Skeletal muscle tissue (tissue), 4 donors: Measurements from ENCODE around the gene NAA38. TPM values are rescaled to one million over a fixed set of nuclear protein-coding genes. Genes with fewer than 3 reads are reported as not detected.

Experiments
- H3K27ac ChIP-seq: one replicate; pipeline ENCODE4 v1.7.0; 2013; ENCODE audit warnings: mild to moderate bottlenecking, low read depth, low read length, inconsistent platforms
- H3K27me3 ChIP-seq, 3 donors: one replicate each; pipeline ENCODE4 v1.7.0; 2013; ENCODE audit warnings: low read length in 3 of 3; ENCODE audit not compliant: control insufficient read depth in 3 of 3, insufficient read depth in 3 of 3
- H3K36me3 ChIP-seq, 3 donors: one replicate each; pipeline ENCODE4 v1.7.0; 2013; ENCODE audit warnings: low read length in 3 of 3; ENCODE audit not compliant: control insufficient read depth in 3 of 3, insufficient read depth in 3 of 3
- H3K4me1 ChIP-seq, 3 donors: one replicate each; pipeline ENCODE4 v1.7.0; 2013; ENCODE audit warnings: low read length in 3 of 3, mild to moderate bottlenecking in 3 of 3; ENCODE audit not compliant: control insufficient read depth in 3 of 3, insufficient read depth in 3 of 3
- H3K4me3 ChIP-seq, 3 donors: one replicate each; pipeline ENCODE4 v1.7.0; 2013; ENCODE audit warnings: low read length in 3 of 3
- H3K9ac ChIP-seq, 3 donors: one replicate each; pipeline ENCODE4 v1.7.0; 2013; ENCODE audit warnings: low read length in 3 of 3, mild to moderate bottlenecking in 3 of 3, moderate library complexity in 2 of 3, low read depth in 1 of 3
- H3K9me3 ChIP-seq, 3 donors: one replicate each; pipeline ENCODE4 v1.7.0; 2013; ENCODE audit warnings: low read length in 3 of 3; ENCODE audit not compliant: control insufficient read depth in 3 of 3
- total RNA-seq: library from RNA; depleted of rRNA; stranded (reverse); fragments of >200 nt; gene quantifications from one replicate; pipeline ENCODE4 v1.2.3, GENCODE V29; 2014
- donor health status: Osteomylitis.

NAA38 gene
- total RNA-seq, 1 donor from 2014 or later = 50.1 TPM

DNA sequence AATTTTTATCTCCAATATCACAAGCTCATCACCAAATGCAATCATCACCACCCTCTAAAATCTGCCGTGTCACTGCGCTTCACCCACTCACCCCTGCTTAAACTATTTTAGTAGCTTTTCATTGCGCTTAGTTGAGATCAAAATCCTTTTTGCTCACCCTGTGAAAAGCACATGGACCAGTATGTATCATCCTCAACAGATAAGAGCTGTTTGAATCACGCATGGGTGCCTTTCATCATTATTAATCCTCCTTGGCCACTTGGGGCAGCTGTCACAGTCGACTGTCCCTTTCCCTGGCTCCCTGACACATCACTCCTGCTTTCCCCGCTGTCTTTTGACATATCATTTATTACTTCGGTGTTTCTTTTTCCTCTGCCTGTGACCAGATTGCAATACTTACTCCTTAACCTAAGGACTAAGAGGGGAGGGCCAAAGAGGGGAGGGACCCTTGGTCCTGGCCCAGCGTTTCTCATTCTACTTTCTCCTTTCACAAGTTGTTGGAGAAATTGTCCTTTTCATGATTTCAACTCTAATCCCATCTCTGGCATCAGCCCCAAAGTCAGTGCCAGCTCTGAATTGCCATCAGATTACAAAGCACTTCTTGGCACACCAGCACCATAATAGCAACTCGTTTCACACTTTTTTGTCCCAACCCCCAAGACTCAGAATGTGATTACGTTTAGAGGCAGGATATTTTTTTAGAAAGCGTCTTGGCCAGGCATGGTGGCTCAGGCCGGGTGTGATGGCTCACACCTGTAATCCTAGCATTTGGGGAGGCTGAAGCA is 32.0 kb downstream of the NAA38 start:
- no peak overlapping the region for H3K9ac ChIP-seq
- H3K4me1 ChIP-seq = no peaks in the 10 kb centered on the region
- H3K9me3 ChIP-seq = no peaks in the 10 kb centered on the region
- no peaks in the 10 kb centered on the region for H3K36me3 ChIP-seq
- H3K27ac ChIP-seq = no peak overlapping the region
- H3K4me3 ChIP-seq = no peak overlapping the region
- no peaks in the 10 kb centered on the region for H3K27me3 ChIP-seq

DNA sequence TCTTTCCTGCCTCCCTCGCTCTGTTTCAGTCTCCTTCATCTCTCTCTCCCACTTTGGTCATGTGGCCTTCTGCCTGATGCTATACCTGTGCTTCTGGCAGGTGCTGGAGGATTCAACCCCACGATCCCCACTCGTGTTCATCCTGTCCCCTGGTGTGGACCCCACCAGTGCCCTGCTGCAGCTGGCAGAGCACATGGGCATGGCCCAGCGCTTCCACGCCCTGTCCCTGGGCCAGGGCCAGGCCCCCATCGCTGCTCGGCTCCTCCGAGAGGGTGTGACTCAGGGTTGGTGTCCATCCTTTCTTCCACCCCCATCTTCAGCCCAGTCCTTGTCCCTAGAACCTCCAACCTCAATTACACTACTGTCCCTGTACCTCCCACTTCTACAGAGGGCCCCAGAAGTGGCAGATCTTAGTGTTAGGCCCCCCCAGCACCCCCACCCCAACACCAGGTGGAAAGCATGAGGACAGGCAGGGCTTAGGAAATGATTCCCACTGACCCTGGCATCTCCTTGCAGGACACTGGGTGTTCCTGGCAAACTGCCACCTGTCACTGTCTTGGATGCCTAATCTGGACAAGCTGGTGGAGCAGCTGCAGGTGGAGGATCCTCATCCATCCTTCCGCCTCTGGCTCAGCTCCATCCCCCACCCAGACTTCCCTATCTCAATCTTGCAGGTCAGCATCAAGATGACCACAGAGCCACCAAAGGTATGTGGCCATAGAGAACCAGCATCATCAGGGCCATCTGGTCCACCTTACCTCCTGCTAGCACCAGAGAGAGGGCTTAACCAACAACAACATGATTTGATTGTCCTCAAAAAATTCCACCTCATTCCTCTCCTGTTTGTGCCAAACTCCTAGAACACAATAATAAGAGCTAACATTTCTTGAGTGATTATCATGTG is 33.1 kb downstream of the NAA38 start:
- H3K27ac ChIP-seq = no peak overlapping the region
- no peaks in the 10 kb centered on the region for H3K9me3 ChIP-seq
- no peaks in the 10 kb centered on the region for H3K36me3 ChIP-seq
- H3K27me3 ChIP-seq = peaks cover 0 to 3% (median 1%) of the 10 kb centered on the region in 3 donors
- no peak overlapping the region for H3K9ac ChIP-seq
- H3K4me1 ChIP-seq = no peaks in the 10 kb centered on the region
- H3K4me3 ChIP-seq = no peak overlapping the region

DNA sequence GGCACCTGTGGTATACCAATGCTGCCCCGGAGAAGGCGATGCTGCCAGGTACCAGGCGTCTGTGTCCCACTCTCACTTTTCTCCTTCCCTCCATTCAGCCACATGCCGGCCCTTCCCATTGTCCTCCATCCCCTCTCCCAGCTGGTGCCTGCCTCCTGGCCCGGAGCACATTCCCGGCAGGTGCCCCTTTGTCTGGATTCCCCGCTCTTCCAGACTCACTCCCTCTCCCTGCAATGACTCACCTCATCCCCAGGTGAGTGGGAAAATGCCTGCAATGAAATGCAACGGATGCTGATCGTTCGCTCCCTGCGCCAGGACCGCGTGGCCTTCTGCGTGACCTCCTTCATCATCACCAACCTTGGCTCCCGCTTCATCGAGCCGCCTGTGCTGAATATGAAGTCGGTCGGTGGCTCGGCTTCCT is 33.8 kb downstream of the NAA38 start:
- Histone ChIP-seq H3K4me3 (no peak overlapping the region), H3K4me1 (no peaks in the 10 kb centered on the region), H3K36me3 (no peaks in the 10 kb centered on the region), H3K9me3 (no peaks in the 10 kb centered on the region), H3K9ac (no peak overlapping the region), H3K27me3 (peaks cover 0 to 8% (median 3%) of the 10 kb centered on the region in 3 donors), H3K27ac (no peak overlapping the region)

DNA sequence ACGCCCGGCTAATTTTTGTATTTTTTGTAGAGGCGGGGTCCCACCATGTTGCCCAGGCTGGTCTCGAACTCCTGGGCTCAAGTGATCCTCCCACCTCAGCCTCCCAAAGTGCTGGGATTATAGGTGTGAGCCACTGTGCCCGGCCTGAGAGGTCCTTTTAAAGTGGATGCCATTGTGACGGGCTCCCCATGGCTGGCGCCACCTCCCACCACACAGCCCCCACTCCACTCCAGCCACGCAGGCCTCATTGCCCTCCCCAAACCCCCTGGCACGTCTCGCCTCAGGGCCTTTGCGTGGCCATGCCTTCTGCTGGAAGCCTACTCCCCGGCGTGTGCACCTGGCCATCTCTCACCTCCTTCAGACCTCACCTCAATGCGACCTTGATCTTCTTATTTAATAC is 35.2 kb downstream of the NAA38 start:
- H3K36me3 ChIP-seq = no peaks in the 10 kb centered on the region

DNA sequence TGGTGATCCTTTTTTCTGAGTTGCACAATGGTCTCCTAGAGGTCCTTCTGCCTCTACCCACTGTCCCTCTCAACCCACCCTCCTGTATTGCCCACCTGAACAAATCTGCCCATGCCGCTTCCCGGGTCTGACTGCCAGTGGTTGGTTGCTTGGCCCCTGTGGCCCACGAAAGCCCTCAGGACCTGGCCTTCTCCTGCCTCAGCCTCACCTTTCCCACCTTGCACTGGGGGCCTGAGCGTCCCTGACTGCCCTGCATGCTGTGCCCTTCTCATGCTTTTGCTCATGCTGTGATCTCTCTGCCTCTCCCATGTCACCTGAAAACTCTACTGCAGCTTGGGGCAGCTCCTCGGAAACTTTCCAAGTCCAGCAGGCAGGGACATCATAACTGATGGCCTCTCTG is 37.1 kb downstream of the NAA38 start:
- no peak overlapping the region for H3K9ac ChIP-seq

More for the DNA sequence above, 35.2 kb downstream of the NAA38 start:
- no peaks in the 10 kb centered on the region for H3K9me3 ChIP-seq
- no peaks in the 10 kb centered on the region for H3K4me1 ChIP-seq
- no peak overlapping the region for H3K9ac ChIP-seq
- H3K27me3 ChIP-seq = peaks cover 0 to 15% (median 3%) of the 10 kb centered on the region in 3 donors
- H3K4me3 ChIP-seq = no peak overlapping the region
- no peak overlapping the region for H3K27ac ChIP-seq

DNA sequence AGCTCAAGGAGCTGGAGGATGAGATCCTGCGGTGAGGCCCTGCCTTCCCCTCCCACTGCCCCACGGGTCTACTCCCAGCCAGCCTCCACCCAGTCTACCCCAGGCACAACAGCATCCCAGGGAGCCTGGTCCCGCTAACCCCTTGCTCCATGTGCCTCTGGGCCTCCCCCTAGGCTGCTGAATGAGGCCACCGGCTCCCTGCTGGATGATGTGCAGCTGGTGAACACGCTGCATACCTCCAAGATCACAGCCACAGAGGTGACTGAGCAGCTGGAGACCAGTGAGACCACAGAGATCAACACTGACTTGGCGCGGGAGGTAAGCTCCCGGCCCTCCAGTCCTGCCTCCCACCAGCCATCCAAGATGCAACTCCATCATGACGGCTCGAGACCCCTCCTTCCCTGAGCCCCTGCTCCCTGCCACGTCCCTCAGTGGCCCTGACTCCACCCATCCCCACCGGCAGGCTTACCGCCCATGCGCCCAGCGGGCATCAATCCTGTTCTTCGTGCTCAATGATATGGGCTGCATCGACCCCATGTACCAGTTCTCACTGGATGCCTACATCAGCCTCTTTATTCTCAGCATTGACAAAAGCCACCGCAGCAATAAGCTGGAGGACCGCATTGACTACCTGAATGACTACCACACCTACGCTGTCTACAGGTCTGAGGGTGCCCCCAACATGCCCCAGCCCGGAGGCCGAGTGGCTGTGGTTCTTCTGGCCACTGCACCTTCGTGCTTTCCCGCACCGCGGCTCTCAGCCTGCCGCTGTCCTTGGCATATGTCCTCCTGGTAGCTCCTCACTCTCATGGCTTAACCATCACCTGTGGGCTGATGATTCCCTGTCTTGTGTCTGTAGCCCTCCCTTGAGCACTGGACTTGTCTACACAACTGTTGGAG is 38.4 kb downstream of the NAA38 start:
- no peak overlapping the region for H3K27ac ChIP-seq
- H3K27me3 ChIP-seq = peaks cover 0 to 16% (median 3%) of the 10 kb centered on the region in 3 donors

More for the DNA sequence above, 37.1 kb downstream of the NAA38 start:
- Histone ChIP-seq H3K27me3 (peaks cover 0 to 16% (median 3%) of the 10 kb centered on the region in 3 donors), H3K4me1 (no peaks in the 10 kb centered on the region), H3K27ac (no peak overlapping the region), H3K9me3 (no peaks in the 10 kb centered on the region), H3K4me3 (no peak overlapping the region), H3K36me3 (no peaks in the 10 kb centered on the region)

DNA sequence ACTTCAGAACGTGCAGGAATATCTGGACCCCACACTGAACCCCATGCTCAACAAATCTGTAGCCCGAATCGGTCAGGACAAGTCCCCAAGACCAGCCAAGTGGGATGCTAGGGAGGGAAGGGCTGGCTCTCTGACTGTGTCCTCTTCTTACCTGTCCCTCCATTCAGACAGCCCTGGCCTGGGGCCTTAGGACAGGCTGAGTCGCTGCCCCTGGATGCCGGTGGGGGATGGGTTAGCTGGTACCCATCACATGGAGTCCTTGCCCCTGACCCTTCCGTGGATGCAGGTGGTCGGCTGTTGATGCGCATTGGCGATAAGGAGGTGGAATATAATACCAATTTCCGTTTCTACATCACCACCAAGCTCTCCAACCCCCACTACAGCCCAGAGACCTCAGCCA is 39.3 kb downstream of the NAA38 start:
- Histone ChIP-seq H3K9me3 (no peaks in the 10 kb centered on the region), H3K4me3 (no peak overlapping the region), H3K9ac (no peak overlapping the region), H3K27ac (no peak overlapping the region), H3K36me3 (no peaks in the 10 kb centered on the region), H3K27me3 (peaks cover 0 to 16% (median 3%) of the 10 kb centered on the region in 3 donors), H3K4me1 (no peaks in the 10 kb centered on the region)

More for the DNA sequence above, 38.4 kb downstream of the NAA38 start:
- no peaks in the 10 kb centered on the region for H3K9me3 ChIP-seq
- no peaks in the 10 kb centered on the region for H3K36me3 ChIP-seq
- no peak overlapping the region for H3K9ac ChIP-seq
- no peak overlapping the region for H3K4me3 ChIP-seq
- H3K4me1 ChIP-seq = no peaks in the 10 kb centered on the region

DNA sequence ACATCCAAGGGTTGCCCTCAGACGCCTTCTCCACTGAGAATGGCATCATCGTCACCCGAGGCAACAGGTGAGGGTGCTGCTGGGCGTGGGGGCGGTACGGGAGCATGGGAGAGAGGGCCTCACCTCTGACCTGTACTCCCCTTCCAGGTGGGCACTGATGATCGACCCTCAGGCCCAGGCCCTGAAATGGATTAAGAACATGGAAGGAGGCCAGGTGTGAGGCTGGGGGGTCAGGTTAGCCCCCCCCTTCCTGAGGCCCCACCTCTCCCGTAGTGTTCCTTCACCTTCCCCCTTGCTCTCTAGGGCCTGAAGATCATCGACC is 39.8 kb downstream of the NAA38 start:
- Histone ChIP-seq H3K27me3 (peaks cover 0 to 16% (median 3%) of the 10 kb centered on the region in 3 donors), H3K9ac (no peak overlapping the region), H3K36me3 (no peaks in the 10 kb centered on the region), H3K4me3 (no peak overlapping the region), H3K9me3 (no peaks in the 10 kb centered on the region), H3K27ac (no peak overlapping the region), H3K4me1 (no peaks in the 10 kb centered on the region)

DNA sequence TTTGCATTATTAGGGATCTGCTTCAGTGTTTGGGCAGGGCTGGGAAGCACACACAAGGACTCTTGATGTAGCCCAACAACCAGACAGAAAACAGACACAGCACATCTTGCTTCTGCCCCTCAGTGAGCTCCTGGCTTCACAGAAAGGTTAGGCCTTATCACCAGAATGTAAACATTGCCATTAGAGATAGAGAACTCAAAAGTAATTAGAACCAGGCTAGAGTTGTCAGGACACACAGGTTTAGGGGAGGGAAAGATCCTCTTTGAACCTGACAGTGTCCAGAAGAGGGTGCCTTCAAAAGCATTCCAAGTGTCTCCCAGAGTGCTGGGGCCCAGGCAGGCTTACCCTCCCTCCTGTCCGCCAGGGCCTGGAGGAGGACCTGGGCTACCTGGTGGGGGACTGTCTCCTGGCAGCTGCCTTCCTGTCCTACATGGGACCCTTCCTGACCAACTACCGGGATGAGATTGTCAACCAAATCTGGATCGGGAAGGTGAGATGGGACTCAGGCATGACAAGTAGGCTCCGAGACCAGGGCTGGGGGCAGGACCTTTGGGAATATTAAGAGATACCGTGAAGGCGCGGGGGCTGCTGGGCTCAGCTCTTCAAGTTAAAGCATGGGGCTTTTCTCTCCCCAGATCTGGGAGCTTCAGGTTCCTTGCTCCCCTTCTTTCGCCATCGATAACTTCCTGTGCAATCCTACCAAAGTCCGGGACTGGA is 40.3 kb downstream of the NAA38 start:
- Histone ChIP-seq H3K27ac (no peak overlapping the region), H3K27me3 (peaks cover 0 to 16% (median 3%) of the 10 kb centered on the region in 3 donors), H3K9me3 (no peaks in the 10 kb centered on the region), H3K4me3 (no peak overlapping the region), H3K4me1 (no peaks in the 10 kb centered on the region), H3K36me3 (no peaks in the 10 kb centered on the region), H3K9ac (no peak overlapping the region)
